WI38 (cell line): ENCODE data around the gene COL20A1.
"Not testable (repeated sequence)": the region's sequence is repeated elsewhere in the genome, so short reads cannot be mapped to it uniquely, and the experiment has no call there.

Source experiments
- H3K4me3 ChIP-seq: 2 replicates; pipeline ENCODE4 v1.5.1; 2011; ENCODE audit warnings: low read depth, mild to moderate bottlenecking, control low read depth, low read length
- TF ChIP-seq, protein P1 (sequence below): IDR thresholded peaks from 2 replicates; pipeline ENCODE4 v1.5.1; 2012; ENCODE audit warnings: low read depth, mild to moderate bottlenecking, control low read depth, low read length

The COL20A1 gene

DNA sequence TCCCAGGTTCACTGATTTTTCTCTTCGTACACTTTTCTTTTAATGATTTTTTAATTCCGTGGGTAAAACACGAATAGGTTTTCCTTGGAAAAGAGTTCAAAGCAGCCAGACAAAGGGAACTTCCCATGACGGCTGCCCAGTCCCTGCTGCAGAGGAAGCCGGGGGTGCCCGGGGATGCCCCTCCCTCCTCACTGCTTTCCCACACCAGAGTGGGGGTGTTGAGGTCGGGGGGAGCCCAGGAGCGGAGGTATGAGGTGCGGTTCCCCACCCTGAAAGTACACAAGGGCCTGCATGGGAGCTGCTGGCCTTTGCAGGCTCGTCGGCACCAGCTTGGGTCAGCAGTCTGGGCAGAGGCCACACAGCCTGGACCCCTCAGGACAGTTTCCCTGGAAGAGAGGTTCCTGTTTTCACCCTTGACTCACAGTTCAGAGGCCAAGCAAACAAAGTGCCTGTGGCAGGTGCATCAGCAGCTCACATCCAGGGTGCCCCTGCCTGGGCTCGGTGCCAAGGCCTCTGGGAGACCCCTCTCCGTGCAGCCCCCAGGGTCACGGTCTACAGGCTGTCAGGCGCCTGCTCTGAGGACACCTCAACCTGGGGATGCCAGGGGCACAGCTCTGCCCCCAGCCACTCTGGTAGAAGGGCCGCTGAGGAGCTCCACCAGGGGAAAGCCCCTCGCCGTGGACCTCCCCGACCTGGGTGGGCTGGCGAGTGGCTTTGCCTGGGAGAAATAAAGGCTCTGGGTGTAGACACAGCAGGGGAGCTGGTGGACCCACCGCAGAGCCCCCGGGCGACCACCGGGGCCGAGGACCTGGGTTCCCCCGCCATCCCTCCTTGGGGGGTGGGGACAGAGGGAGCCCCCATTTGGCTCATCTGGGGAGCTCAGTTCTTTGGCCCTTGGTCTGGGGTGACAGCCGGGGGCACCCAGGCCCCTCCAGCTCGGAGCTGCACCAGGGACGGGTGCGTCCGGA, 83.6 kb downstream of the COL20A1 start:
- H3K4me3 ChIP-seq = no peak overlapping the region
- TF ChIP-seq, protein P1, sequence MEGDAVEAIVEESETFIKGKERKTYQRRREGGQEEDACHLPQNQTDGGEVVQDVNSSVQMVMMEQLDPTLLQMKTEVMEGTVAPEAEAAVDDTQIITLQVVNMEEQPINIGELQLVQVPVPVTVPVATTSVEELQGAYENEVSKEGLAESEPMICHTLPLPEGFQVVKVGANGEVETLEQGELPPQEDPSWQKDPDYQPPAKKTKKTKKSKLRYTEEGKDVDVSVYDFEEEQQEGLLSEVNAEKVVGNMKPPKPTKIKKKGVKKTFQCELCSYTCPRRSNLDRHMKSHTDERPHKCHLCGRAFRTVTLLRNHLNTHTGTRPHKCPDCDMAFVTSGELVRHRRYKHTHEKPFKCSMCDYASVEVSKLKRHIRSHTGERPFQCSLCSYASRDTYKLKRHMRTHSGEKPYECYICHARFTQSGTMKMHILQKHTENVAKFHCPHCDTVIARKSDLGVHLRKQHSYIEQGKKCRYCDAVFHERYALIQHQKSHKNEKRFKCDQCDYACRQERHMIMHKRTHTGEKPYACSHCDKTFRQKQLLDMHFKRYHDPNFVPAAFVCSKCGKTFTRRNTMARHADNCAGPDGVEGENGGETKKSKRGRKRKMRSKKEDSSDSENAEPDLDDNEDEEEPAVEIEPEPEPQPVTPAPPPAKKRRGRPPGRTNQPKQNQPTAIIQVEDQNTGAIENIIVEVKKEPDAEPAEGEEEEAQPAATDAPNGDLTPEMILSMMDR = no peak

DNA sequence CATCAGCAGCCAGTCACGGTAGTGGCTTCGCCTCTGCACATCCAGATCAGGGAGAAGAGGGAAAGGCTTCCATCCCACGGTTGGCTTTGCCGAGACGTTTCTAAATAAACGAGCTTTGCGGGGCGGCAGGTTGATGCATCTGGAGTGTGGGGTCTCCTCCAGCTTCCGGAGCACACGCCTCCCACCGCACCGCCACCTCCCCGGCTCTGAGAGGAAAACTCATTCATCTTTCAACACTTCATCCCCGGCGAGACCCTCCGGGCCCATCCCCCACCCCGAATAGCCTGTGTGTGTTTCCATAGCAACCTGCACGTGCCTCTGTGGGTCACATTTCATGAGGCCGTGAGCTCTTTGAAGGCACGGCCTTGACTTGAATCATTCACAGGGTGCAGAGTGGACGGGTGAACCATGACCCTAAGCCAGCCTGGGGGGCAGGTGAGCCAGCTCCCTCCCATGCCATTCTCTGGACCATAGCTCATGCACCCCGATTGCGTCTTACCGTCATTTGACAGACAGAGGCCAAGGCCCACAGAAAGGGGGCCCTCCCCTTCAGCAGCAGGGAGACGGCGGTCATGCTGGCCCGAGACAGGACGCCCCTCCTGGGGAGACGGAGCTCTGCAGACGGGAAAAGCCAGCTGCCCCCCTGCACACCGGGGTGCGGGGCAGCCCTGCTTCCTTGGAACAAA, 84.4 kb downstream of the COL20A1 start:
- TF ChIP-seq, protein P1 = no peak
- no peak overlapping the region for H3K4me3 ChIP-seq

DNA sequence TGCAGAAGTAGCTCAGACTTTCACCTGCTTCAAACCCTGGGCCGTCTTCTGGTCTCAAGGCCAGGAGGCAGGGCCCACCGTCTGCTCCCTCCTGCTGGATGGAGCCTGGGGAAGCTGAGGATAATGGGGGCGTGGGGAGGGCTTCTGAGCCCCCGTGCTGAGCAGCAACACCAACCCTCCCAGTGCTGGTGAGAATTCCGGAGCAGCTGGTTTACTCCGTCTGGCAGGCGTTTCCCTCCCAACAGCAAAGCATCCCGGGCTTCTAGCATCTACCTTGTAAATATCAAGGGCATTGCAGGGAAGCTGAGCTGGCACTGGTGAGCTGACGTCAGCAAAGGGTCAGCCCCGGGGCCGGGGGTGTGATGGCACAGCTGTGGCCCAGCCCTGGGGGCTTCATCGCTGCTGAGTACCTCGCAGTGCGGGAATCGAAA, 85.0 kb downstream of the COL20A1 start:
- H3K4me3 ChIP-seq = no peak overlapping the region
- TF ChIP-seq, protein P1 = no peak

DNA sequence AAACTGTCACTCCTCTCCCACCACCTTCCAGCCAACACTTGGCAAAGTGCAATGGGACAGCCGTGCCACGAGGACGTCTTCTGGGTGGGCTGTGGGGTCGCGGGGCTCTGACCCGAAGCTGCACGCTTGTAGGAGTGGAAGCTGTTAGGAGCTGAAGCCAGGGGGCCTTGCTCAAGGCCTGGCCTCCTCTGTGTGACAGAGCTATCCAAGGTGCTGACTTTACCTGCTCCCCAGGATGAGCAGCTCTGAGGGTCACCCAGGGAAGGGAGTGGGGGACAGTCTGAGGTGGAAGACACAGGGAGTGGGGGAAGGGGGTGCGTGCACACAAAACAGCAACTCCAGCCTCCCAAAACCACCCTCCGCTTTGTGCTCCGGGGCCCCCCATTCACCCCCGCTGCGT, 85.6 kb downstream of the COL20A1 start:
- TF ChIP-seq, protein P1 = no peak
- H3K4me3 ChIP-seq = no peak overlapping the region

DNA sequence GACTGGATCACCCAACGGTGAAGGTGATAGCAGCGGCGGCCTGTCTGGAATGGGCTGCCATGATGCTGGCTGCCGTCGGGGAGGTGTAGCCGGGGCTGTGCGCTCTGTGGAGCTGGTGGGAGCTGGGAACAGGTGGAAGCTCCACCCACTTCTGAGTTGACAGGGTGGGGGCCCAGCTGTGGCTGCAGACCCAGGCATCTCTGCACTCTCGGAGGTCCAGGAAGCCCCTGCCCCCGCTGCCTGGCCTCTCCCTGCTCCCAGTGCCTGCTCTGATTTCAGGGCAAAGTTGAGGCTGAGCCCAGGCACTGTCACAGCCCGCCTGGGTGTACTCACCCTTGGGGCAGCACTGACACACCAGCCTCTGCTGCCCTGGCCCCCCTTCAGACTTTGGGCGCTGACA, 86.3 kb downstream of the COL20A1 start:
- H3K4me3 ChIP-seq = no peak overlapping the region

DNA sequence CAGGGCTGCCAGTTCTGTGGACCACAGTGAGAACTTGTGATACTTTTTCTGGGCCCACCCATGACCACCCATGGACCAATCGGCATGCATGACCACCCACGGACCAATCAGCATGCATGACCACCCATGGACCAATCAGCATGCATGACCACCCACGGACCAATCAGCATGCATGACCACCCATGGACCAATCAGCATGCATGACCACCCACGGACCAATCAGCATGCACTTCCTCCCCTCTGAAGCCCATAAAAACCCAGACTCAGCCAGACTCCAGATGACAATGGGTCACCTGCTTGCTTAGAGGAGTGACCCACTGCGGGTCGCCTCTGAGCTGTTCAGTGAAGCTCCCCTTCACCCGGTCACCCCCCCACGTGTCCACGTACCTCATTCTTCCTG, 86.9 kb downstream of the COL20A1 start:
- H3K4me3 ChIP-seq = not testable (repeated sequence)

More for the DNA sequence above, 86.3 kb downstream of the COL20A1 start:
- TF ChIP-seq, protein P1 = no peak

DNA sequence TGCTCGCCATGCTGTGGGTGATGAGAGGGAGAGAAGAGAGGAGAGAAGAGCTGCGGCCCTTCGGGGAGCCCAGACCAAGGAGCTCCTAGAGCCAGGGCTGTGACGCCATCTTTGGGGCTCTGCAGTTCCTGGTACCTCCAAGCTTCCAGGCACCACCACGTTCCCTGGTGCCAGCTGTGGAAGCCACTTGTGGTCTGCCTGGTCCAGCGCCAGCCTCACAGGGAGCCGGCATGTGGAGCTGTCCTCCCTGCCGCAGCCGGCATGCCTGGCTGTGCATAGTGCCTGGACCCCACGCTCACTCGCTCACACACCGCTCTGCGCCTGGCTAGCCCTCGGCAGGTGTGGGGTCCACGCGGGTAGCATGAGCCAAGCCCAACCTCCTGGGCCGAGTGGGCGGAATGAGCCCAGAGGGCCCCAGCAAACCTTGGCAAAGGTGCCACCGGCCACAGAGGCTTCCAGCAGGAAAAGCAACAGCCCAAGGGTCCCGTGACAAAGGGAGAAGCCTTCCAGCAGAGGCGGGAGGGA, 87.4 kb downstream of the COL20A1 start:
- TF ChIP-seq, protein P1 = no peak
- H3K4me3 ChIP-seq = no peak overlapping the region
